ENCODE data around the gene C12orf43. TPM values are rescaled to one million over a fixed set of nuclear protein-coding genes. Genes with fewer than 3 reads are reported as not detected.

The C12orf43 gene
- total RNA-seq, 1 experiment from 2014 or later: 25.7 TPM

GRCh38 chr12:120994589-120995337 is 21.5 kb downstream of the C12orf43 start:
- H3K27me3 ChIP-seq (ENCODE audit: insufficient read depth, low read length): no peaks in the 10 kb centered on the region
- H3K4me1 Mint-ChIP-seq: peaks cover 6 to 10% of the 10 kb centered on the region in 2 experiments
- no peak overlapping the region for H3T11ph ChIP-seq (ENCODE audit: low read length)
- H3K79me1 ChIP-seq (ENCODE audit: insufficient read depth, low read depth, low read length, poor library complexity, severe bottlenecking): no peaks in the 10 kb centered on the region
- no peak overlapping the region for H4K5ac ChIP-seq (ENCODE audit: insufficient read length, low read depth, low read length)
- no peaks in the 10 kb centered on the region for H4K20me1 ChIP-seq (ENCODE audit: control insufficient read depth, insufficient read depth, insufficient read length)
- no peak overlapping the region for H2BK20ac ChIP-seq (ENCODE audit: low read depth, low read length, poor library complexity, severe bottlenecking)
- no peaks in the 10 kb centered on the region for H3K23me2 ChIP-seq (ENCODE audit: insufficient read length, low read depth, low read length, poor library complexity, severe bottlenecking)
- DNase-seq: no peak
- no peak overlapping the region for H3K27ac ChIP-seq (ENCODE audit: insufficient read length, low read depth, low read length)
- no peak overlapping the region for H2BK120ac ChIP-seq (ENCODE audit: low read depth, low read length, poor library complexity, severe bottlenecking)
- WGBS (ENCODE audit: extremely low coverage, insufficient read length, low lambda C conversion rate): 100% methylated on average over 1 of the region's 2 CpGs
- no peak overlapping the region for H3K4me2 ChIP-seq (ENCODE audit: insufficient read depth, insufficient read length, low read length)
- TF ChIP-seq, protein P1, sequence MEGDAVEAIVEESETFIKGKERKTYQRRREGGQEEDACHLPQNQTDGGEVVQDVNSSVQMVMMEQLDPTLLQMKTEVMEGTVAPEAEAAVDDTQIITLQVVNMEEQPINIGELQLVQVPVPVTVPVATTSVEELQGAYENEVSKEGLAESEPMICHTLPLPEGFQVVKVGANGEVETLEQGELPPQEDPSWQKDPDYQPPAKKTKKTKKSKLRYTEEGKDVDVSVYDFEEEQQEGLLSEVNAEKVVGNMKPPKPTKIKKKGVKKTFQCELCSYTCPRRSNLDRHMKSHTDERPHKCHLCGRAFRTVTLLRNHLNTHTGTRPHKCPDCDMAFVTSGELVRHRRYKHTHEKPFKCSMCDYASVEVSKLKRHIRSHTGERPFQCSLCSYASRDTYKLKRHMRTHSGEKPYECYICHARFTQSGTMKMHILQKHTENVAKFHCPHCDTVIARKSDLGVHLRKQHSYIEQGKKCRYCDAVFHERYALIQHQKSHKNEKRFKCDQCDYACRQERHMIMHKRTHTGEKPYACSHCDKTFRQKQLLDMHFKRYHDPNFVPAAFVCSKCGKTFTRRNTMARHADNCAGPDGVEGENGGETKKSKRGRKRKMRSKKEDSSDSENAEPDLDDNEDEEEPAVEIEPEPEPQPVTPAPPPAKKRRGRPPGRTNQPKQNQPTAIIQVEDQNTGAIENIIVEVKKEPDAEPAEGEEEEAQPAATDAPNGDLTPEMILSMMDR (conservative IDR thresholded peaks at IDR 0.05): no peak
- no peak overlapping the region for H4K91ac ChIP-seq (ENCODE audit: insufficient read length, low read depth, low read length)
- H2BK5ac ChIP-seq (ENCODE audit: insufficient read length, low read length): no peak overlapping the region
- no peak overlapping the region for H3K56ac ChIP-seq (ENCODE audit: insufficient read length, low read depth, low read length)
- no peak overlapping the region for H3K9ac ChIP-seq (ENCODE audit: extremely low read depth, insufficient read length, low read length)
- H3K4me3 Mint-ChIP-seq: no peak overlapping the region
- no peak overlapping the region for H2BK12ac ChIP-seq (ENCODE audit: insufficient read length, low read depth, low read length)
- no peak overlapping the region for H2AFZ ChIP-seq (ENCODE audit: low read length)
- peaks cover 0 to 3% of the 10 kb centered on the region in 2 experiments; a peak in 2 of 5 replicates for H3K9me3 Mint-ChIP-seq
- no peaks in the 10 kb centered on the region for H3K79me2 ChIP-seq (ENCODE audit: insufficient read depth, low read length)
- no peak overlapping the region for H3K23ac ChIP-seq (ENCODE audit: insufficient read length, low read depth, low read length)
- no peaks in the 10 kb centered on the region for H3K9me3 ChIP-seq (ENCODE audit: control insufficient read depth, low read depth, low read length)
- no peak overlapping the region for H3K14ac ChIP-seq (ENCODE audit: insufficient read depth, low read length)
- H3K27ac Mint-ChIP-seq: no peak overlapping the region
- H4K8ac ChIP-seq (replicated peaks; ENCODE audit: insufficient read length, low read depth, low read length): no peak overlapping the region
- H3K18ac ChIP-seq (ENCODE audit: insufficient read length, low read depth, low read length): no peak overlapping the region
- H3K36me3 Mint-ChIP-seq (ENCODE audit: insufficient read depth in 1 of 3, low read depth in 3 of 3): no peaks in the 10 kb centered on the region; a peak in 1 of 7 replicates
- no peaks in the 10 kb centered on the region for H3K4me1 ChIP-seq (ENCODE audit: insufficient read depth, low read length)
- H3K27me3 Mint-ChIP-seq (ENCODE audit: low read depth): peaks cover 12% of the 10 kb centered on the region
- no peak overlapping the region for H3K4ac ChIP-seq (ENCODE audit: low read depth, low read length)
- no peak overlapping the region for H2BK15ac ChIP-seq (ENCODE audit: low read depth, low read length)
- no peak overlapping the region for H2AK5ac ChIP-seq (ENCODE audit: insufficient read length, low read length)
